Parathyroid adenoma (tissue), 2 donors: ENCODE measurements around the gene NEDD4L.

ENCODE experiments used
- H2AFZ ChIP-seq: fragments of 300-600 bp; sonication (generic); one replicate; pipeline ENCODE4 v1.7.0; 2017; ENCODE audit warnings: antibody characterized with exemption, mild to moderate bottlenecking
- H3K27ac ChIP-seq: fragments of 300-600 bp; sonication (generic); one replicate; pipeline ENCODE4 v1.7.0; 2017
- H3K27me3 ChIP-seq: fragments of 300-600 bp; sonication (generic); one replicate; pipeline ENCODE4 v1.7.0; 2017; ENCODE audit warnings: low read length; ENCODE audit not compliant: control insufficient read depth, insufficient read depth
- H3K36me3 ChIP-seq: fragments of 300-600 bp; sonication (generic); one replicate; pipeline ENCODE4 v1.7.0; 2017; ENCODE audit warnings: low read length; ENCODE audit not compliant: control insufficient read depth, insufficient read depth
- H3K4me1 ChIP-seq: fragments of 300-600 bp; sonication (generic); one replicate; pipeline ENCODE4 v1.7.0; 2017; ENCODE audit warnings: control low read depth
- H3K4me2 ChIP-seq: fragments of 300-600 bp; sonication (generic); one replicate; pipeline ENCODE4 v1.7.0; 2017; ENCODE audit warnings: low read length
- H3K4me3 ChIP-seq: fragments of 300-600 bp; sonication (generic); one replicate; pipeline ENCODE4 v1.7.0; 2017; ENCODE audit warnings: low read depth, low read length
- H3K79me2 ChIP-seq: fragments of 300-600 bp; sonication (generic); one replicate; pipeline ENCODE4 v1.7.0; 2017; ENCODE audit warnings: control low read depth
- H3K9ac ChIP-seq: fragments of 300-600 bp; sonication (generic); one replicate; pipeline ENCODE4 v1.7.0; 2017; ENCODE audit warnings: mild to moderate bottlenecking
- H3K9me3 ChIP-seq: fragments of 300-600 bp; sonication (generic); one replicate; pipeline ENCODE4 v1.7.0; 2017; ENCODE audit warnings: low read length; ENCODE audit not compliant: control insufficient read depth
- TF ChIP-seq, protein P1 (sequence below): fragments of 300-600 bp; sonication (generic); IDR thresholded peaks from one replicate; pipeline ENCODE4 v1.7.0; 2017; ENCODE audit warnings: antibody characterized with exemption, mild to moderate bottlenecking
- donor health status: primary hyperparathyroidism.

NEDD4L gene

DNA sequence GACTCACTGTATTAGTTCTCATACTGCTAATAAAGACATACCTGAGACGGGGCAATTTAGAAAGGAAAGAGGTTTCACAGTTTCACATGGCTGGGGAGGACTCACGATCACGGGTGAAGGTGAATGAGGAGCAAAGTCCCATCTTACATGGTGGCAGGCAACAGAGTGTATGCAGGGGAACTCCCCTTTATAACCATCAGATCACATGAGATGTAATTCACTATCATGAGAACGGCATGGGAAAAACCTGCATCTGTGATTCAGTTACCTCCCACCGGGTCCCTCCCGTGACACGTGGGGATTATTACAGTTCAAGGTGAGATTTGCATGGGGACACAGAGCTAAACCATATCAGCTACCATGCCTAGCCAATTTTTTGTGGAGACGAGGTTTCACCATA lies 168.2 kb downstream of the NEDD4L start:
- Histone ChIP-seq H3K27ac (no peak overlapping the region), H3K4me3 (no peak overlapping the region), H2AFZ (no peak overlapping the region), H3K4me1 (peaks cover 6% of the 10 kb centered on the region), H3K36me3 (no peaks in the 10 kb centered on the region), H3K79me2 (no peaks in the 10 kb centered on the region), H3K4me2 (no peak overlapping the region), H3K9ac (no peak overlapping the region), H3K9me3 (no peaks in the 10 kb centered on the region), H3K27me3 (no peaks in the 10 kb centered on the region)
- TF ChIP-seq, protein P1, sequence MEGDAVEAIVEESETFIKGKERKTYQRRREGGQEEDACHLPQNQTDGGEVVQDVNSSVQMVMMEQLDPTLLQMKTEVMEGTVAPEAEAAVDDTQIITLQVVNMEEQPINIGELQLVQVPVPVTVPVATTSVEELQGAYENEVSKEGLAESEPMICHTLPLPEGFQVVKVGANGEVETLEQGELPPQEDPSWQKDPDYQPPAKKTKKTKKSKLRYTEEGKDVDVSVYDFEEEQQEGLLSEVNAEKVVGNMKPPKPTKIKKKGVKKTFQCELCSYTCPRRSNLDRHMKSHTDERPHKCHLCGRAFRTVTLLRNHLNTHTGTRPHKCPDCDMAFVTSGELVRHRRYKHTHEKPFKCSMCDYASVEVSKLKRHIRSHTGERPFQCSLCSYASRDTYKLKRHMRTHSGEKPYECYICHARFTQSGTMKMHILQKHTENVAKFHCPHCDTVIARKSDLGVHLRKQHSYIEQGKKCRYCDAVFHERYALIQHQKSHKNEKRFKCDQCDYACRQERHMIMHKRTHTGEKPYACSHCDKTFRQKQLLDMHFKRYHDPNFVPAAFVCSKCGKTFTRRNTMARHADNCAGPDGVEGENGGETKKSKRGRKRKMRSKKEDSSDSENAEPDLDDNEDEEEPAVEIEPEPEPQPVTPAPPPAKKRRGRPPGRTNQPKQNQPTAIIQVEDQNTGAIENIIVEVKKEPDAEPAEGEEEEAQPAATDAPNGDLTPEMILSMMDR = no peak

- Histone ChIP-seq H3K27me3 (no peaks in the 10 kb centered on the region), H2AFZ (no peak overlapping the region), H3K36me3 (no peaks in the 10 kb centered on the region), H3K79me2 (no peaks in the 10 kb centered on the region), H3K4me1 (peaks cover 4% of the 10 kb centered on the region), H3K4me2 (no peak overlapping the region), H3K9ac (no peak overlapping the region), H3K4me3 (no peak overlapping the region), H3K27ac (no peak overlapping the region), H3K9me3 (no peaks in the 10 kb centered on the region)
- TF ChIP-seq, protein P1 = no peak
These were observed 169.4 kb downstream of the NEDD4L start for GRCh38 chr18:58213440-58213839.

DNA sequence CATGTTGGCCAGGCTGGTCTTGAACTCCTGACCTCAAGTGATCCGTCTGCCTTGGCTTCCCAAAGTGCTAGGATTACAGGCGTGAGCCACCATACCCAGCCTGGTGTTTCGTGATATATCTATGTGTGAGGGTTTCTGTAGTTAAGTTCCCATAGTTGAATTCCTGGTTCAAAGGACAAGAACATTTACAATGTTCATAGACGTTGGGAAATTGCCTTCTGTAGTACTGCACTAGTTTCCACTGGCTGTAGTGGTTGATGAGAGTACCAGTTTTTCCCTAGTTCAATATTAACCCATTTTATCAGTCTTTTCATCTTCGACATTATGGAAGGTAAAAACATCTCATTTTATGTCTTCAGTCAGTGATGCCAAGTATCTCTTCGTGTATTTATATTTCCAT lies 171.0 kb downstream of the NEDD4L start:
- Histone ChIP-seq H3K4me2 (no peak overlapping the region), H3K4me3 (no peak overlapping the region), H3K36me3 (no peaks in the 10 kb centered on the region), H2AFZ (no peak overlapping the region), H3K9me3 (no peaks in the 10 kb centered on the region), H3K4me1 (no peaks in the 10 kb centered on the region), H3K27me3 (no peaks in the 10 kb centered on the region), H3K9ac (no peak overlapping the region), H3K79me2 (no peaks in the 10 kb centered on the region), H3K27ac (no peak overlapping the region)
- TF ChIP-seq, protein P1 = no peak

GRCh38 chr18:58216071-58216481 lies 172.1 kb downstream of the NEDD4L start:
- Histone ChIP-seq H3K9ac (no peak overlapping the region), H2AFZ (no peak overlapping the region), H3K4me2 (no peak overlapping the region), H3K4me3 (no peak overlapping the region), H3K79me2 (no peaks in the 10 kb centered on the region), H3K27me3 (no peaks in the 10 kb centered on the region), H3K9me3 (no peaks in the 10 kb centered on the region), H3K4me1 (no peaks in the 10 kb centered on the region), H3K36me3 (no peaks in the 10 kb centered on the region), H3K27ac (no peak overlapping the region)
- TF ChIP-seq, protein P1 = no peak

GRCh38 chr18:58217052-58217451 lies 173.0 kb downstream of the NEDD4L start:
- Histone ChIP-seq H2AFZ (no peak overlapping the region), H3K27me3 (no peaks in the 10 kb centered on the region), H3K27ac (no peak overlapping the region), H3K36me3 (no peaks in the 10 kb centered on the region), H3K9ac (no peak overlapping the region), H3K4me3 (no peak overlapping the region), H3K4me1 (no peaks in the 10 kb centered on the region), H3K9me3 (no peaks in the 10 kb centered on the region), H3K79me2 (no peaks in the 10 kb centered on the region), H3K4me2 (no peak overlapping the region)
- TF ChIP-seq, protein P1 = no peak
